H1 (cell line): Measurements from ENCODE around the gene HLA-DQA1. TPM values are rescaled to one million over a fixed set of nuclear protein-coding genes. Genes with fewer than 3 reads are reported as not detected.

ENCODE experiments used
- CTCF ChIA-PET: fragments of 300-600 bp; sonication (Branson Sonifier 250); formaldehyde crosslinking; loops from one replicate; lab custom pipeline; 2021; ENCODE audit not compliant: partially characterized antibody; lab: Charles Lee
- POLR2A ChIA-PET: fragments of 300-600 bp; sonication (Branson Sonifier 250); formaldehyde crosslinking; loops from one replicate; lab custom pipeline; 2021; ENCODE audit warnings: inconsistent platforms; ENCODE audit not compliant: partially characterized antibody; lab: Charles Lee
- DNase-seq, 2 experiments: peaks; one replicate each; pipeline versions ENCODE4 v3.0.0 to v3.0.0-alpha.2; 2010 to 2022; ENCODE audit warnings: low spot score in 2 of 2, low read depth in 1 of 2, mixed read lengths in 1 of 2
- FAIRE-seq: peaks from 2 replicates; lab custom pipeline; 2011; peaks lifted over from hg19 to GRCh38; lab: Jason Lieb, UNC
- H2AFZ ChIP-seq: 2 replicates; pipeline ENCODE4 v1.8.1; 2012; ENCODE audit warnings: low read length, inconsistent platforms
- H2AK5ac ChIP-seq: 2 replicates; pipeline ENCODE4 v1.6.1; 2013; ENCODE audit warnings: low read depth, low read length
- H2BK120ac ChIP-seq: replicated peaks from 2 replicates; pipeline ENCODE3; 2013; ENCODE audit warnings: low read depth, low read length, inconsistent platforms
- H2BK12ac ChIP-seq: 2 replicates; pipeline ENCODE4 v1.6.1; 2013; ENCODE audit warnings: low read depth, low read length
- H2BK15ac ChIP-seq: 2 replicates; pipeline ENCODE4 v1.6.1; 2013; ENCODE audit warnings: low read length
- H2BK20ac ChIP-seq: 2 replicates; pipeline ENCODE4 v1.6.1; 2013; ENCODE audit warnings: low read length
- H2BK5ac ChIP-seq: 2 replicates; pipeline ENCODE4 v1.6.1; 2013; ENCODE audit warnings: low read depth, low read length
- H3K14ac ChIP-seq: 2 replicates; pipeline ENCODE4 v1.6.1; 2013; ENCODE audit warnings: inconsistent platforms; ENCODE audit not compliant: insufficient read length
- H3K18ac ChIP-seq: 2 replicates; pipeline ENCODE4 v1.6.1; 2013; ENCODE audit warnings: low read length; ENCODE audit errors: extremely low read depth
- H3K23ac ChIP-seq: 2 replicates; pipeline ENCODE4 v1.6.1; 2013; ENCODE audit warnings: inconsistent platforms; ENCODE audit not compliant: insufficient read length
- H3K23me2 ChIP-seq: 2 replicates; pipeline ENCODE4 v1.6.1; 2013; ENCODE audit warnings: low read depth, low read length
- H3K27ac ChIP-seq: 2 replicates; pipeline ENCODE4 v1.6.1; 2011; ENCODE audit warnings: low read depth, low read length, inconsistent platforms
- H3K27me3 ChIP-seq, 4 experiments: replicated peaks in 1 of 4; 1 replicate in 1 of 4; 2 replicates in 3 of 4; pipeline versions ENCODE4 v1.6.1 to v1.8.1; 2011 to 2013; ENCODE audit warnings: low read length in 3 of 4, mild to moderate bottlenecking in 3 of 4, inconsistent platforms in 2 of 4, mixed read lengths in 2 of 4, moderate library complexity in 1 of 4; ENCODE audit not compliant: control insufficient read depth in 3 of 4, insufficient read depth in 3 of 4; ENCODE audit errors: extremely low read depth in 1 of 4
- H3K36me3 ChIP-seq, 4 experiments: 2 replicates each; pipeline versions ENCODE4 v1.6.1 to v1.8.1; 2011 to 2013; ENCODE audit warnings: mild to moderate bottlenecking in 4 of 4, low read length in 3 of 4, moderate library complexity in 2 of 4, control low read depth in 1 of 4, inconsistent platforms in 1 of 4; ENCODE audit not compliant: insufficient read depth in 4 of 4, control insufficient read depth in 2 of 4
- H3K4ac ChIP-seq: replicated peaks from 2 replicates; pipeline ENCODE3; 2013; ENCODE audit warnings: low read length, low read depth, mixed read lengths, inconsistent platforms; ENCODE audit not compliant: insufficient read length
- H3K4me1 ChIP-seq, 4 experiments: replicated peaks in 1 of 4; 1 replicate in 1 of 4; 2 replicates in 3 of 4; pipeline versions ENCODE4 v1.6.1 to v1.8.1; 2011 to 2013; ENCODE audit warnings: low read length in 3 of 4, inconsistent platforms in 2 of 4, mixed read lengths in 1 of 4; ENCODE audit not compliant: insufficient read depth in 4 of 4, control insufficient read depth in 3 of 4
- H3K4me2 ChIP-seq, 2 experiments: 2 replicates each; pipeline versions ENCODE4 v1.6.1 to v1.8.1; 2011 to 2013; ENCODE audit warnings: low read depth in 2 of 2, low read length in 2 of 2, control low read depth in 1 of 2, inconsistent platforms in 1 of 2, mild to moderate bottlenecking in 1 of 2; ENCODE audit not compliant: insufficient read depth in 1 of 2
- H3K4me3 ChIP-seq, 4 experiments: fragments of 200-600, 300-600 bp in 1 of 4; sonication (generic), shearing (Covaris generic), sonication (Bioruptor Twin) in 1 of 4; 2 replicates each; pipeline versions ENCODE4 v1.5.1 to v1.8.1; 2011 to 2016; ENCODE audit warnings: low read length in 4 of 4, low read depth in 3 of 4, control low read depth in 2 of 4, inconsistent platforms in 2 of 4, mild to moderate bottlenecking in 2 of 4, mixed read lengths in 1 of 4, moderate library complexity in 1 of 4; ENCODE audit not compliant: insufficient read depth in 2 of 4; ENCODE audit errors: extremely low read depth in 1 of 4
- H3K56ac ChIP-seq: replicated peaks from 2 replicates; pipeline ENCODE3; 2013; ENCODE audit warnings: low read depth, mild to moderate bottlenecking, mixed read lengths, low read length, inconsistent platforms; ENCODE audit not compliant: insufficient read length
- H3K79me1 ChIP-seq: 2 replicates; pipeline ENCODE4 v1.6.1; 2013; ENCODE audit warnings: low read depth, low read length, control low read depth
- H3K79me2 ChIP-seq, 2 experiments: 2 replicates each; pipeline versions ENCODE4 v1.6.1 to v1.8.1; 2012 to 2013; ENCODE audit warnings: low read length in 2 of 2, mild to moderate bottlenecking in 2 of 2, inconsistent platforms in 1 of 2; ENCODE audit not compliant: insufficient read depth in 2 of 2, control insufficient read depth in 1 of 2
- H3K9ac ChIP-seq, 4 experiments: replicated peaks in 1 of 4; 1 replicate in 1 of 4; 2 replicates in 3 of 4; pipeline versions ENCODE4 v1.6.1 to v1.8.1; 2011 to 2013; ENCODE audit warnings: low read depth in 3 of 4, low read length in 3 of 4, control low read depth in 2 of 4, mild to moderate bottlenecking in 2 of 4, moderate library complexity in 2 of 4, inconsistent platforms in 1 of 4; ENCODE audit errors: extremely low read depth in 1 of 4
- H3K9me3 ChIP-seq, 2 experiments: 2 replicates each; pipeline versions ENCODE4 v1.6.1 to v1.8.1; 2012 to 2013; ENCODE audit warnings: mild to moderate bottlenecking in 2 of 2, moderate library complexity in 2 of 2, control low read depth in 1 of 2, inconsistent platforms in 1 of 2, low read depth in 1 of 2, low read length in 1 of 2, mixed read lengths in 1 of 2; ENCODE audit not compliant: insufficient read depth in 2 of 2
- H4K20me1 ChIP-seq, 2 experiments: replicated peaks in 1 of 2; 2 replicates each; pipeline versions ENCODE3 to v1.8.1; 2011 to 2013; ENCODE audit warnings: inconsistent platforms in 2 of 2, low read length in 2 of 2, mild to moderate bottlenecking in 1 of 2; ENCODE audit not compliant: insufficient read depth in 2 of 2, control insufficient read depth in 1 of 2
- H4K5ac ChIP-seq: 2 replicates; pipeline ENCODE4 v1.6.1; 2013; ENCODE audit warnings: low read length, low read depth, mixed read lengths, inconsistent platforms; ENCODE audit not compliant: insufficient read length
- H4K8ac ChIP-seq: 2 replicates; pipeline ENCODE4 v1.8.0; 2013; ENCODE audit warnings: mild to moderate bottlenecking, moderate library complexity, low read length, inconsistent platforms; ENCODE audit not compliant: insufficient read depth; ENCODE audit errors: extremely low read depth
- H4K91ac ChIP-seq: replicated peaks from 2 replicates; pipeline ENCODE3; 2013; ENCODE audit warnings: low read length, mixed read lengths, inconsistent platforms; ENCODE audit not compliant: insufficient read length
- ASH2L ChIP-seq: fragments of 200-600, 300-600 bp; sonication (generic); IDR thresholded peaks from one replicate; pipeline ENCODE4 v1.7.1; 2017; ENCODE audit warnings: low read length
- BCL11A ChIP-seq, 2 experiments: IDR thresholded peaks; one replicate each; pipeline ENCODE4 v1.6.1; 2011; ENCODE audit warnings: low read depth in 2 of 2, low read length in 2 of 2, mild to moderate bottlenecking in 2 of 2
- CBX5 ChIP-seq: fragments of 300-800, 300-1000 bp; sonication (generic); IDR thresholded peaks from 2 replicates; pipeline ENCODE4 v1.7.1; 2016; ENCODE audit warnings: antibody characterized with exemption, low read length, low read depth
- CTBP2 ChIP-seq: IDR thresholded peaks from 2 replicates; pipeline ENCODE4 v1.7.0; 2011; ENCODE audit warnings: borderline replicate concordance, mild to moderate bottlenecking, moderate library complexity, mixed read lengths, low read length; ENCODE audit not compliant: insufficient read depth, insufficient read length
- POLR2A ChIP-seq, 2 experiments: IDR thresholded peaks; 1 replicate in 1 of 2; 2 replicates in 1 of 2; pipeline ENCODE4 v1.6.1; 2011; ENCODE audit warnings: low read depth in 2 of 2, low read length in 2 of 2, mild to moderate bottlenecking in 2 of 2; ENCODE audit errors: control extremely low read depth in 1 of 2
- TBP ChIP-seq: IDR thresholded peaks from 2 replicates; pipeline ENCODE4 v1.6.1; 2011; ENCODE audit warnings: low read depth, low read length, improper control_type of control experiment
- TEAD4 ChIP-seq: IDR thresholded peaks from 2 replicates; pipeline ENCODE4 v1.6.1; 2012; ENCODE audit warnings: low read depth, low read length, inconsistent platforms, mixed read lengths
- WGBS, 2 experiments: shearing (Covaris generic) in 1 of 2; methylation state at CpG; one replicate each; pipeline versions ENCODE4 v1.1.6 to v1.1.7; 2013 to 2015; ENCODE audit warnings: low lambda C conversion rate in 2 of 2, mixed read lengths in 2 of 2, inconsistent platforms in 1 of 2, low coverage in 1 of 2, missing lambda C conversion rate in 1 of 2; ENCODE audit not compliant: insufficient replicate concordance in 2 of 2, insufficient coverage in 1 of 2, insufficient read length in 1 of 2; ENCODE audit errors: extremely low coverage in 1 of 2, missing lambda C conversion rate in 1 of 2; 5-methylcytosine and 5-hydroxymethylcytosine counted together
- polyA plus RNA-seq, 7 experiments: library from polyadenylated mRNA; depleted of rRNA in 3 of 7; stranded (reverse) in 5 of 7; unstranded in 2 of 7; fragments of >200 nt in 5 of 7; fragments of 200-250 nt in 2 of 7; gene quantifications; 1 replicate in 5 of 7; 2 replicates in 1 of 7; 4 replicates in 1 of 7; pipeline versions ENCODE4 v1.2.1 to v1.2.3, GENCODE V29; 2011 to 2013; ENCODE audit warnings: missing spikeins in 2 of 7, mixed read lengths in 2 of 7
- total RNA-seq: library from RNA; stranded (reverse); fragmentation: NEBNext Ultra II Directional; extraction: Animal tissue kit (Norgen Biotek cat#: 25700); gene quantifications from 2 replicates; pipeline ENCODE4 v1.2.1, GENCODE V29; 2021

Gene HLA-DQA1
- total and polyA plus RNA-seq, 2 of the 8 experiments (the other 6 are each of a cell fraction or from before 2014, with no cell fraction given) = 0.12 TPM; not detected in 1

DNA sequence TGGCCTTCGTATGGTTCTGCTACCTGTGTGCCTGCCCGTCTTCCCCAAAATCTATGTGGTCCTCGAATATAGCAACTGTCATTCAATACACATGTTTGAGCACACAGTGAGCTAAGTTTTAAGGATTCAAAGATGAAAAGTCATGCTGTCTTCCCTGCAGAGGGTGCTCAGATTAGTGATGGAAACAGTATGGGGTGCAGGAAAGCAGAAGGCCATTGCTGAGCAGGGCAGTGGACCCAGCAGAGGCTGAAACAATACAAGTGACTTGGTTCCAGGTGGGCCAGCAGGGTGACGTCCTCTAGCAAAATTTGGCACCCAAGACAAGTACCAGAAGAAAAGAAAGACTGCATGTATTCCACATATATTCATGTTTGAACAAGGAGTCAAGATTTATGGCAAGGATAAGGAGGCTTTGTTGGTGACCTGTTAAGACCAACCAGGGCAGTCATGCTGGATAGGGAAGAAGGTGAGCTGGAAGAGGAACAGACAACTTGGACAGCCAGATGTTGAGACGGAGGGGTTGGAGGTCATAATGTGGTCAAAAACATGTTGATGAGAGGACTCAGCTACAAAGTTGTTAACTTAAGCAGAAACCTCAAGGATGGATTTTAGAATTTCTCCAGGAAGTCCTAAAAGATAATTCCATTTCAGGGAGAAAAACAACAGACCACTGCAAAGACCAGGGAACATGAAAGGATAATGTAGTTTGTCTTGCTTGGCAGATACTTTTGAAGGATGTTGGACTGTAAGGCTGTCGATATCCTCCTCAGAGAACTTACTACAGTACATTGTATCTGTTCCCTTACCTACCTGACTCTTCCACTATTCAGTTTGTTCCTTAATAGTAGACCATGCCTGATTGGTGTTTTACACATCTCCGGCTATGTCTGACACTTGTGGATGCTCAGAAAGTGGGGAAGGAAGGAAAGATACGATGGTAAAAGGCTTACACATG lies 2.5 kb downstream of the HLA-DQA1 start:
- H3K23me2 ChIP-seq = no peaks in the 10 kb centered on the region
- no peak overlapping the region for H3K14ac ChIP-seq
- H2BK20ac ChIP-seq = no peak overlapping the region
- no peak overlapping the region for H2BK120ac ChIP-seq
- H3K23ac ChIP-seq = no peak overlapping the region
- 46% methylated on average over 8 of the region's 8 CpGs; no CpG with 5 or more reads in 1 of the 2 experiments for whole genome bisulfite sequencing, 2 experiments
- POLR2A ChIA-PET = no interaction called here
- H2BK15ac ChIP-seq = no peak overlapping the region
- no peak overlapping the region for H2BK5ac ChIP-seq
- H3K9ac ChIP-seq = no peak overlapping the region
- H4K91ac ChIP-seq = no peak overlapping the region
- no peaks in the 10 kb centered on the region for H3K9me3 ChIP-seq
- no peaks in the 10 kb centered on the region for H3K79me1 ChIP-seq
- no peak overlapping the region for H3K56ac ChIP-seq
- no peaks in the 10 kb centered on the region for H3K4me1 ChIP-seq
- DNase-seq = no peak
- H4K5ac ChIP-seq = no peak overlapping the region
- no peak overlapping the region for H2AFZ ChIP-seq
- H3K27me3 ChIP-seq = no peaks in the 10 kb centered on the region
- H4K8ac ChIP-seq = no peak overlapping the region
- H2BK12ac ChIP-seq = no peak overlapping the region
- H3K4ac ChIP-seq = no peak overlapping the region
- H2AK5ac ChIP-seq = no peak overlapping the region
- CTCF ChIA-PET = interaction anchor here (1.7 kb wide), 1 partner anchor 226 kb away, joined by 6 read pairs; no protein-coding TSS in a partner anchor
- H3K4me2 ChIP-seq = no peak overlapping the region
- no peaks in the 10 kb centered on the region for H3K79me2 ChIP-seq
- no peak overlapping the region for H3K4me3 ChIP-seq
- H3K27ac ChIP-seq = no peak overlapping the region
- no peaks in the 10 kb centered on the region for H4K20me1 ChIP-seq
- FAIRE-seq = no peak
- no peak overlapping the region for H3K18ac ChIP-seq
- no peaks in the 10 kb centered on the region for H3K36me3 ChIP-seq
- TF ChIP-seq ASH2L (no peak), CTBP2 (no peak), TBP (no peak), TEAD4 (no peak), CBX5 (no peak), BCL11A (IDR thresholded peaks at IDR 0.05; ENCODE audit: low read depth in 2 of 2, low read length in 2 of 2) (no peak), POLR2A (IDR thresholded peaks at IDR 0.05; ENCODE audit: control extremely low read depth in 1 of 2, low read depth in 2 of 2, low read length in 2 of 2) (no peak)
